Endodermal cell (in vitro differentiated cells): ENCODE measurements around the gene AGT. TPM values are rescaled to one million over a fixed set of nuclear protein-coding genes. Genes with fewer than 3 reads are reported as not detected.

Experiments
- DNase-seq: peaks from one replicate; pipeline ENCODE4 v3.0.0-alpha.2; 2017
- H3K27ac ChIP-seq: 2 replicates; pipeline ENCODE4 v1.5.1; 2013; ENCODE audit warnings: mild to moderate bottlenecking, low read depth, low read length, moderate library complexity
- H3K27me3 ChIP-seq: 2 replicates; pipeline ENCODE4 v1.6.1; 2013; ENCODE audit warnings: mild to moderate bottlenecking, low read length, moderate library complexity; ENCODE audit not compliant: insufficient read depth, control insufficient read depth, poor library complexity, severe bottlenecking
- H3K36me3 ChIP-seq: 2 replicates; pipeline ENCODE4 v1.7.0; 2013; ENCODE audit warnings: mild to moderate bottlenecking, low read length, moderate library complexity; ENCODE audit not compliant: control insufficient read depth, insufficient read depth
- H3K4me1 ChIP-seq: one replicate; pipeline ENCODE4 v1.7.0; 2013; ENCODE audit warnings: low read length; ENCODE audit not compliant: control insufficient read depth, insufficient read depth
- H3K4me3 ChIP-seq: 2 replicates; pipeline ENCODE4 v1.5.1; 2013; ENCODE audit warnings: mild to moderate bottlenecking, low read length, moderate library complexity
- H3K9ac ChIP-seq: 2 replicates; pipeline ENCODE4 v1.6.1; 2013; ENCODE audit warnings: mild to moderate bottlenecking, low read length, moderate library complexity; ENCODE audit not compliant: poor library complexity, severe bottlenecking; ENCODE audit errors: extremely low read depth
- H3K9me3 ChIP-seq: 2 replicates; pipeline ENCODE4 v1.6.1; 2013; ENCODE audit warnings: mild to moderate bottlenecking, low read length, moderate library complexity; ENCODE audit not compliant: control insufficient read depth
- H3K27ac Mint-ChIP-seq: 2 replicates; pipeline ENCODE4 v1.8.0; 2020; ENCODE audit warnings: mixed read lengths
- H3K27me3 Mint-ChIP-seq: 2 replicates; pipeline ENCODE4 v1.8.0; 2021; ENCODE audit warnings: mild to moderate bottlenecking, mixed read lengths; ENCODE audit not compliant: insufficient read depth
- H3K36me3 Mint-ChIP-seq: 2 replicates; pipeline ENCODE4 v1.8.0; 2020; ENCODE audit warnings: low read depth, mixed read lengths
- H3K4me1 Mint-ChIP-seq: 2 replicates; pipeline ENCODE4 v1.8.0; 2020; ENCODE audit warnings: mixed read lengths
- H3K4me3 Mint-ChIP-seq: 2 replicates; pipeline ENCODE4 v1.8.0; 2020; ENCODE audit warnings: mild to moderate bottlenecking, moderate library complexity, mixed read lengths
- H3K9me3 Mint-ChIP-seq: 2 replicates; pipeline ENCODE4 v1.8.0; 2020; ENCODE audit warnings: mild to moderate bottlenecking, mixed read lengths
- WGBS, 2 experiments: methylation state at CpG; one replicate each; pipeline versions ENCODE4 v1.1.5 to v1.1.7; 2013; ENCODE audit warnings: missing lambda C conversion rate in 2 of 2, mixed read lengths in 1 of 2; ENCODE audit not compliant: insufficient coverage in 1 of 2, insufficient read length in 1 of 2; 5-methylcytosine and 5-hydroxymethylcytosine counted together
- total RNA-seq, 2 donors: library from RNA; stranded (reverse); fragmentation: NEBNext Ultra II Directional in 1 of 2; extraction: Animal tissue kit (Norgen Biotek cat#: 25700) in 1 of 2; gene quantifications; 2 replicates in 1 of 2; 3 replicates in 1 of 2; pipeline ENCODE4 v1.2.1, GENCODE V29; 2021
- TF ChIP-seq, protein P1 (sequence below): fragments of 200-600 bp; sonication (generic); conservative IDR thresholded peaks from 2 replicates; pipeline ENCODE4 v1.5.0; 2021; ENCODE audit warnings: antibody characterized with exemption, mild to moderate bottlenecking

AGT gene
- total RNA-seq, 2 donors from 2014 or later = not detected

- Histone ChIP-seq H3K9me3 (no peaks in the 10 kb centered on the region), H3K27me3 (no peaks in the 10 kb centered on the region), H3K9ac (no peak overlapping the region), H3K4me3 (no peak overlapping the region), H3K4me1 (no peaks in the 10 kb centered on the region), H3K27ac (no peak overlapping the region), H3K36me3 (peaks cover 58% of the 10 kb centered on the region)
- TF ChIP-seq, protein P1, sequence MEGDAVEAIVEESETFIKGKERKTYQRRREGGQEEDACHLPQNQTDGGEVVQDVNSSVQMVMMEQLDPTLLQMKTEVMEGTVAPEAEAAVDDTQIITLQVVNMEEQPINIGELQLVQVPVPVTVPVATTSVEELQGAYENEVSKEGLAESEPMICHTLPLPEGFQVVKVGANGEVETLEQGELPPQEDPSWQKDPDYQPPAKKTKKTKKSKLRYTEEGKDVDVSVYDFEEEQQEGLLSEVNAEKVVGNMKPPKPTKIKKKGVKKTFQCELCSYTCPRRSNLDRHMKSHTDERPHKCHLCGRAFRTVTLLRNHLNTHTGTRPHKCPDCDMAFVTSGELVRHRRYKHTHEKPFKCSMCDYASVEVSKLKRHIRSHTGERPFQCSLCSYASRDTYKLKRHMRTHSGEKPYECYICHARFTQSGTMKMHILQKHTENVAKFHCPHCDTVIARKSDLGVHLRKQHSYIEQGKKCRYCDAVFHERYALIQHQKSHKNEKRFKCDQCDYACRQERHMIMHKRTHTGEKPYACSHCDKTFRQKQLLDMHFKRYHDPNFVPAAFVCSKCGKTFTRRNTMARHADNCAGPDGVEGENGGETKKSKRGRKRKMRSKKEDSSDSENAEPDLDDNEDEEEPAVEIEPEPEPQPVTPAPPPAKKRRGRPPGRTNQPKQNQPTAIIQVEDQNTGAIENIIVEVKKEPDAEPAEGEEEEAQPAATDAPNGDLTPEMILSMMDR = no peak
- WGBS, 2 experiments = 91 to 96% methylated on average over 9 to 10 of the region's 10 CpGs
- H3K4me1 Mint-ChIP-seq = peaks cover 2% of the 10 kb centered on the region
- H3K4me3 Mint-ChIP-seq = no peak overlapping the region
- no peak for DNase-seq
- no peaks in the 10 kb centered on the region for H3K9me3 Mint-ChIP-seq
- H3K27ac Mint-ChIP-seq = no peak overlapping the region
- H3K27me3 Mint-ChIP-seq = no peaks in the 10 kb centered on the region
- H3K36me3 Mint-ChIP-seq = peaks cover 48% of the 10 kb centered on the region
Observed at GRCh38 chr1:230691615-230692014, 22.3 kb downstream of the AGT start.

GRCh38 chr1:230690101-230690500 is 23.8 kb downstream of the AGT start:
- Mint-ChIP-seq H3K4me3 (no peak overlapping the region), H3K4me1 (peaks cover 2% of the 10 kb centered on the region), H3K27ac (no peak overlapping the region), H3K27me3 (no peaks in the 10 kb centered on the region), H3K9me3 (no peaks in the 10 kb centered on the region), H3K36me3 (peaks cover 51% of the 10 kb centered on the region)
- H3K27me3 ChIP-seq = no peaks in the 10 kb centered on the region
- no peaks in the 10 kb centered on the region for H3K9me3 ChIP-seq
- no peak overlapping the region for H3K27ac ChIP-seq
- no peak for DNase-seq
- 94 to 100% methylated on average over 3 to 9 of the region's 9 CpGs for WGBS, 2 experiments
- H3K9ac ChIP-seq = no peak overlapping the region
- H3K4me3 ChIP-seq = no peak overlapping the region
- TF ChIP-seq, protein P1 = no peak
- H3K36me3 ChIP-seq = peaks cover 72% of the 10 kb centered on the region
- H3K4me1 ChIP-seq = no peaks in the 10 kb centered on the region

DNA sequence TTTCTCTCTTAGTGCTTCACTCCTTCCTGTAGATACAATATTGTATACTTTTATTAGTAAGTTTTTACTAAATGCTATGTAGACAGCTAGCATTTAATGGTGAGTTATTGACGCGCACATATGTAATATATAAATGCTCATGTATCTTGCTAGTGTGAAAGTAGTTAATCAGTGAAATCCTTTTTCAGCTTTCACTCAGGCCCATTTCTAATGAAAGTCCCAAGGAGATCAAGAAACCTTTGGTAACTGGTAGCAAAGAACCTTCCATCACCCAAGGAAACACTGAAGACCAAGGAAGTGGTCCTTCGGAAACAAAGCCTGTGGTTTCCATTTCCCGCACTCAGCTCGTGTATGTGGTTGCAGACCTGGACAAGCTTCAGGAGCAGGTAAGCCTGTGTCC is 27.2 kb downstream of the AGT start:
- 73 to 100% methylated on average over 3 to 5 of the region's 5 CpGs for WGBS, 2 experiments
- Histone ChIP-seq H3K27me3 (no peaks in the 10 kb centered on the region), H3K9ac (no peak overlapping the region), H3K9me3 (no peaks in the 10 kb centered on the region), H3K36me3 (peaks cover 82% of the 10 kb centered on the region), H3K4me3 (no peak overlapping the region), H3K4me1 (peaks cover 5% of the 10 kb centered on the region), H3K27ac (no peak overlapping the region)
- H3K27ac Mint-ChIP-seq = no peak overlapping the region
- no peaks in the 10 kb centered on the region for H3K27me3 Mint-ChIP-seq
- H3K36me3 Mint-ChIP-seq = peaks cover 61% of the 10 kb centered on the region
- H3K9me3 Mint-ChIP-seq = no peaks in the 10 kb centered on the region
- H3K4me3 Mint-ChIP-seq = no peak overlapping the region
- peaks cover 2% of the 10 kb centered on the region for H3K4me1 Mint-ChIP-seq
- no peak for DNase-seq
- TF ChIP-seq, protein P1 = no peak
